HS-27A (cell line): ENCODE data around the gene SNX30.

Experiments
- DNase-seq: peaks from one replicate; pipeline ENCODE4 v3.0.0-alpha.2; 2012; ENCODE audit warnings: low read depth, missing footprints

Gene SNX30

DNA sequence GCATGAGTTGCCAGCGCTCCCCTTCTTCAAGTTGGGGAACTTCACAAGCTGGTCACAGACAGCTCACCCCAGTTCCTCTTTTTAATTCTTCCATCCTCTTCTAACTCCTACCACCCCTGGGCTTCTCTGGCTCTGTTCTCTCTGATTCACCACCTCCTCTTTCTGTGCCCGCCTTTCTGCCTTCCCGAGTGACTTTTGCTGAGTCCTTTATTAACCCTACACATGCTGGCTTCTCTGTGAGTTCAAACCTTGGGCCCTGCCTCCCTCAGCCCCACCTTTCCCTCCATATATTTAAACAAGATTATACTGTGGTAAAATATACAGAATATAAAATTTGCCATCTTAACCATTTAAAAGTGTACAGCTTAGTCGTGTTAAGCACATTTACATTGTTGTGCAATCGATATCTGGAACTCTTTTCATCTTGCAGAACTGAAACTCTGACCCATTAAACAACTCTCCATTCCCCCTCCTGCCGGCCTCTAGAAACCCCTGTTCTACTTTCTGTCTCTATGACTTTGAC is 108.1 kb downstream of the SNX30 start:
- DNase-seq, result no peak

DNA sequence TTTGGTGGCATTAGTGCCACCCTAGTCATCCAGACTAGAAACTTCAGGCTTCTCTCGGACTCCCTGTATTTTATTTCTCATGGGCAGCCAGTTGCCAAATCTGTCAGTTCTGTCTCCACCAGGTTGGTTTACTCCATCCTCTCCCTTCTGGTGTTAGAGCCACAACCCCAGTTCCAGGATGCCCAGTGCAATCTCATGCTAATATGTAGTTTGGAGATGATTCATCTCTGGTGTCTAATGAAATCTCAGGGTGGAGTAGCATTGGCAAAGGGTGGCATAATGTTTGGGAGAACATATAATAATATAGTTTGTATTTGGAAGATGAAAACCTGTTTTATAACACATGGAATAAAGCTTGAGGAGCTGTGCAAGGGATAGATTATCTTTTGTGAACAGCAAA is 109.9 kb downstream of the SNX30 start:
- no peak for DNase-seq

DNA sequence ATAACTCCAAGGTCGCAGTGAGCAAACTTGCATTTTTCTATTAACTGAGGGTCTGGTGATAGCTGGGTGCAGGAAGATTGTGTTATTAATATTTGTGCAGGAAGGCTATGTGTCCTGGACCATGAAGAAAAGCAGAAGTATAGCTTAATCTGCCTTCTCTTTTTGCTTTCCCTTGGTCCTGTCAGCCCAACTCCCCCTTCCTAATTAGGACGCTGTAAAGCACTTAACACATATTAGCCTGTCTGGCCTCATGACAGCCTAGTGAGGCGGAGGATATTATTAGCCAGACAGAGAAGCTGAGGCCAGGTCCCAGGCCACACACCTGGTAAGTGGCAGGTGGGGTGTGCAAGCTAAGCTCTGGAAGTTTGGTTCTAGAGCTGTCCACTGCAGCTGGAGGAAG is 110.6 kb downstream of the SNX30 start:
- DNase-seq, result no peak

DNA sequence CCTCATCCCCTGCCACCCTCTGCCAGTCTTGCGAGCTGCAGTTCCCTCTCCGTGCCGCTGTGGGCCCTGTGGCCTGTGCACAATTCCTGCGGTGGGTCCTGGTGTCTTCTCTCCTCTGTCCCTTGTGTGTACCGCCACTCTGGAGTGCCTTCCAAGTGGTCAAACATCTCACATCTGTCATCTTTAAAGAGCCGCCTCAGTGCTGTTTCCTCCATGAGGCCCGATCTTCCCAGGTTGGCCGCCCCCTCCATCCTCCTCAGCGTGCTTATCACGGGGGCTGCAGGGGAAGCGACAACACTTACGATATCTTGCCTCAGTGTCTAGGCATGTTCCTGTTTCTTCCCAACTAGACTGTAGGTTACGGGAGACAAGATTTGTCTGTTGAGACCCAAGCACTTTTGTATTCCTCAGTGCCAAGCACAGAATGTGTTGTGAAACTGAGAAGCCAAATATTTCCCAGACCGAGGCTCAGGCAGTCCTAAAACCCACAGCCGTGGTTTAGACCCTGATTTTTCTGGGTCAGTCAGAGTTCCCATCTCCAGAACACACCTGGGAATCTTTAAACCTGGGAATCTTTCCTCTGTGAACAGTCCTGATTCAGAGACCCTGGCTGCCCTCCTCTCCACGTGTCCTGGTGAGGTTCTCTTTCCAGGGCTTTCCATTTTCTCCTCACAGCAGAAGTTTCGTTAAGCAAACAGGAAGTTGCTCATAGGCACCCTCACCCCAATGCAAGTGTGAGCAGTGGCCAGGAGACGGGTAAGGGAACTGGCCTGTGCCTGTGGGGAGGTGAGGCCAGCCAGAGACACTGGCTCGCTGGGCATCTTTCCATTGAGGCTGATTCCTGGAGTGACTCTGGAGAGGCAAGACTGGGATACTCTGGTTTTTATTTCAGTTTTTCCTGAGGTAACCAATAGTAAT is 111.3 kb downstream of the SNX30 start:
- no peak for DNase-seq

DNA sequence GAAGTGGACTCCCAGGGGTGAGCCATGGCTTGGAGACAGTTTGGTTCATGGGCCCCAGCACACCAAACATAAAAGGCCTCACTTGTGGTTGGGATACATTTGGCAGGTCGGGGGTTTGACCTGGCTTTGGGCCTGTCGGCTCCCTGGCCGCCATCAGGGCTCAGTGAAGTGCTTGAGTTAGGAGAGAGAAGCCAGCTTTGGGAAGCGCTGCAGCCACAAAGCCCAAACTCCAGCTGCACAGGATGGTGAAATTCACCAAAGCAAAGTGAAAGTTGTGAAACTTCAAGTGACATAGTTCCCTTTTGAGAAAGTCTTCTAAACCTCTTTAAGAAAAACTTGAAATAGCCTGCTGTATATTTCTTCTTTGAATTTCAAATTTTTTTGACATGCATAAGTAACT is 112.7 kb downstream of the SNX30 start:
- no peak for DNase-seq

DNA sequence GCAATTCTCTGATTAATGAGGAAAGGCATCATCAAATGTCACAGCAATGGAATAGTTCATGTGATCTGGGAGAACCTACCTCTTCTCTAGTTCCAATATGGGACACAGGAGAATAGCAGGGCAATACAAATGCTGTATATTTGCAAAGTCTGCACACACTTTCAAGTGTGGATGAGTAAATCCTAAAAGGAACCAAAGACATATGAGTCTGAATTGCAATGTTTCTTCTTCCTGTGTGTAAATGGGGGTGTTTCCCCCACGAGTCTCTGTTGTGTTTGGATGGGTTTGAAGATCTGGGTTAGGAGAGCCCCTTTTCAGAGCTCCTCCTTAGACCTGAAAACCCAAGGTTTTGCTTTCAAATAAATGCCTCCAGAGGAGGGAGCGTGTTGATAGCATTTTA is 113.2 kb downstream of the SNX30 start:
- no peak for DNase-seq

DNA sequence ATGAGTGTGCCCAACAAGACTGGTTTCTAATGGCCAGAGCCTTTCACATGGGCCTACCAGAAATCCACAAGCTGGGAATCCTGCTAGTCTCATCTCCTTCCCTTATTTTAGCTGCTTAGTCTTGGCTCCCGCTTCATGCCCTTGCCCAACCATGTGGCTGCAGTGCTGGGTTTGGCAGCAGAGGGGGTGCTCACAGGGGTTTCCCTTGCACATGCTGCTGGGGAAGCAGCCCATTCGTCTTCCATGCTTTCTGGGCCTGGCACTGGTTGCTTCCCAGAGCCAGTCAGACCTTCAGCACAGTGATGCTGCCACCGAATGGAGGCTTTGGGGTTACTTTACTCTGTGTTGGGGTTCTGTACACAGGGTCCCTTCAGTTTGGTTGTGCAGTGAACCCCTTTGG is 113.8 kb downstream of the SNX30 start:
- no peak for DNase-seq

DNA sequence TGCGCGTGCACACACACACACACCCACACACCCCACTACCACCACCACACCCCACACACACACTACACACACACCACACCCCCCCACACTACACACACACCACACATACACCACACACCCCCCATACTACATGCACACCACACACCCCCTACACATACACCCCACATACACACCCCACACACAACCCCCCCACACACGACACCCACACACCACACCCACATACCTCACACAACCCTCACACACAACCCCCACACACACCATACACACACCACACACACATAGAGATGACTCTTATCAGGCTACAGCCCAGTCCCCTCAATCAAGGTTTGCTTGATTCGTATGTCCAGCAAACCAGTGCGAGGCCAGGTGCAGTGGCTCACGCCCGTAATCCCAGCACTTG is 114.4 kb downstream of the SNX30 start:
- no peak for DNase-seq

DNA sequence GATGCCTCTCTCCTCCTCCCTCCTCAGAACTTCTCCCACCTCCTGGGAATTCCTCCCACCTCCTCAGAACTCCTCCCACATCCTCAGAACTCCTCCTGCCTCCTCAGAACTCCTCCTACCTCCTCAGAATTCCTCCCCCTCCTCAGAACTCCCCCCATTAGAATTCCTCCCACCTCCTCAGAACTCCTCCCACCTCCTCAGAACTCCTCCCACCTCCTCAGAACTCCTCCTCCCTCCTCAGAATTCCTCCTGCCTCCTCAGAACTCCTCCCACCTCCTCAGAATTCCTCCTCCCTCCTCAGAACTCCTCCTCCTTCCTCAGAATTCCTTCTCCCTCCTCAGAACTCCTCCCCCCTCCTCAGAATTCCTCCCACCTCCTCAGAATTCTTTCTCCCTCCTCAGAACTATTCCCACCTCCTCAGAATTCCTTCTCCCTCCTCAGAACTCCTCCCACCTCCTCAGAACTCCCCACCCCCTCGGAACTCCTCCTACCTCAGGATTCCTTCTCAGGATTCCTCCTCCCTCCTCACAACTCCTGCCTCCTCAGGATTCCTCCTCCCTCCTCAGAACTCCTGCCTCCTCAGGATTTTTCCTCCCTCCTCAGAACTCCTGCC is 116.2 kb downstream of the SNX30 start:
- DNase-seq, result peak; percentile 70

DNA sequence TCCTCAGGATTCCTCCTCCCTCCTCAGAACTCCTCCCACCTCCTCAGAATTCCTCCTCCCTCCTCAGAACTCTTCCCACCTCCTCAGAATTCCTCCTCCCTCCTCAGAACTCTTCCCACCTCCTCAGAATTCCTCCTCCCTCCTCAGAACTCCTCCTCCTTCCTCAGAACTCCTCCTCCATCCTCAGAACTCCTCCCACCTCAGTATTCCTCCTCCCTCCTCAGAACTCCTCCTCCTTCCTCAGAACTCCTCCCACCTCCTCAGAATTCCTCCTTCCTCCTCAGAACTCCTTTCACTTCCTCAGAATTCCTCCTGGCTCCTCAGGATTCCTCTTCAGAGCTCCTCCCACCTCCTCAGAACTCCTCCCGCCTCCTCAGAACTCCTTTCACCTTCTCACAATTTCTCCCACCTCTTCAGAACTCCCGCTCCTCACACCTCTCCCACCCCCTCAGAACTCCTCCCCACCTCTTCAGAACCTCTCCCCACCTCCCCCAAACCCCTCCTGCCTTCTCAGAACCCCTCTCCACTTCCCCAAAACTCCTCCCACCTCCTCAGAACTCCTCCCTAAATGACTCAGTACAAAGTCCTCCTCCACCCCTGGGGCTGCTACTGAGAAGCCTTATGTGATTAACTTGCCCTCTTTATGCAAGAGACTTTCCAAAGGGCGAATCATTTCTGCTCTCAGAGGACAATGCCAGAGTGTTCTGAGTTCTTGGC is 116.9 kb downstream of the SNX30 start:
- DNase-seq, result peak; percentile 78

DNA sequence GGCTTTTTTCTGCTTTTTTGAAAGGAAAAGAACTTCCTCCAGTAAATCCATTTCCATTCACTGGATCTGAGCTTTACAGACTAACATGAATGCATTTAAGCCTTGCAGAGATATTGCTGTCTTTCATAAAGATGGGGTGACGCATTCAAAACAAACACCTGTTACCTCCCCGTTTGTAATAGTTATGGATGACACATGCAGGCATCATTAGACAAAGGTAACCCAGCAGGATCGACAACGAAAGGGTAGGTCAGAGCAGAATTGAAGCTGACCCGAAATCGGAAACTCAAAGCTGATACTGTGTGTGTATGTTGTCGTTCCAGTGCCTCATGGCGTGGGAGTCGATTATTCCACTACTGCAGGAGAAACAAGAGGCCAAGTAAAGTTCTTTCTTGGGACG is 117.9 kb downstream of the SNX30 start:
- DNase-seq, result no peak

DNA sequence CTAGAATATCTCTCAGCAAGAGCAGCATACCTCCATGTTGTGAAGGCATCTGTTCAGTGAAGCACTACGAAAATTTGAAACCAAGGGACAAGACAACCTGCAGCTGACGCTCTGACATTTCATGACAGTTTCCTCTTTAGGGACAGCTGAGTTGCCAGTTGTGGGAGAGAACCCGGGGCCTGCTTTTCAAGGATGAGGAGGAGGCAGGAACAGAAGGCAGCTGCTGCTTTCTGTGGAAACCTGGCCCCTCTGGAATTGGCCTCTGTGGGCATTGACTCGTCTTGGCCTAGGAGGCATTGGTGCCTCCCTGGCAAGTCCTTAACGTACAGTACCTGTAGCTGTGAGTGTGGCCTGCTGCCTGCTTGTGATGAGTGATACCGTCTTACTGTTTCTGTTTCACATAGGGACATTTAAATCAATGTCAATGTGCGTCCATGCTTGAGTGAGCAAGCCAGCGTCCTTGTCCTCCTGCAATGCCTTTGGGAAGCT is 118.5 kb downstream of the SNX30 start:
- no peak for DNase-seq

DNA sequence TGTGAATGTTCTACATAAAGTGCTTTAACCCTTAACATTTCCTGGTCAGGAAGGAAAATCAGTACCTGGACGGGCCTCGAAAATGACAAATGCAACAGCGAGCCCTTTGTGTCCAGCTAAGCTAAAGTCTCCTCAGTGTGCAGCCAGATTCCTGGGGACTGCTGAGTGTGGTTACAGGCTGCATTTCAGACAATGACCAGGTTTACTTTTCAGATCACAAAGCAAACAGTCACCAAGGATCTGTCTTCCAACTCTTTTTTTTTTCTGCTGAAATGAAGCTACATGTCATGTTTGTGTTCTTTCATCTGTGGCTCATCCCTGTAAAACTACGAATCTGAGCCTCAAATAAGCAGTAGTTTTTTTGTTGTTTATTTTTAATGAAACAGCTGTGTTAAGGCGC is 119.4 kb downstream of the SNX30 start:
- no peak for DNase-seq

DNA sequence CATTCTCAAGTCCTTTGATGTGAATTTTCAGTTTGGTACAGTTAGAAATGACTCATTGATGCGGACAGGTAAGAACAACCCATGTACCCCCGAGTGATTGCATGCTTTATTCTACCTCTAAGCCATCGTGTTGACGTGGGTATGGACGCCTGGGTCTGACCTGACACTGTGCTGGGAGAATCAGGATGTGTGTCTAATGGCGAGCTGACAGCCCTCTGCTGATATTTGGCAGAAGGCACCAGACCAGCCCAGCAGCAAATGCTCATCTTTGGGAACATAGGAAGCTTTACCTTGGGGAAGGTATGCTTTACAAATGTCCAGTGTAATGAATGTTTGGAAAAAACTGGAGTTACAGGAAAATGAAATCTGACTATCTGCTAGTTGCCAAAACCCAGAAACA is 120.0 kb downstream of the SNX30 start:
- DNase-seq, result no peak

DNA sequence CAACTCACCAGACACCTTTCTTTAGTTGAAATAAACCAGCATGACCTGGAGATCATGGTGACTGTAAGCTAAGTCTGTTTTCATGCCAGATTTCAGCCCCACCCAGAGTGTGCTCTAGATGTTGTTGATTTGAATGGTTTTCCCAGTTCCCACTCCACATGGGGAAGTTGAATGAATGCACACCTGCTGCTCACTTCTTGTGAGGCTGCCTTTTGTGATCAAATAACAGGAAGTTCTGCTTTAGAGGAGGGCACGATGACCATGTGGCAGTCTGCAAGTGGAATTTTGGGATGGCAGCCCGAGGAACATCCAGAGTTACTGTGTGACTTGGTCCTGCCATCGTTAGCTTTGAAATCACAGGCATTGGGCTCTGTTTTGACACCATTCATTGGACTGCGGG is 121.5 kb downstream of the SNX30 start:
- DNase-seq, result no peak

DNA sequence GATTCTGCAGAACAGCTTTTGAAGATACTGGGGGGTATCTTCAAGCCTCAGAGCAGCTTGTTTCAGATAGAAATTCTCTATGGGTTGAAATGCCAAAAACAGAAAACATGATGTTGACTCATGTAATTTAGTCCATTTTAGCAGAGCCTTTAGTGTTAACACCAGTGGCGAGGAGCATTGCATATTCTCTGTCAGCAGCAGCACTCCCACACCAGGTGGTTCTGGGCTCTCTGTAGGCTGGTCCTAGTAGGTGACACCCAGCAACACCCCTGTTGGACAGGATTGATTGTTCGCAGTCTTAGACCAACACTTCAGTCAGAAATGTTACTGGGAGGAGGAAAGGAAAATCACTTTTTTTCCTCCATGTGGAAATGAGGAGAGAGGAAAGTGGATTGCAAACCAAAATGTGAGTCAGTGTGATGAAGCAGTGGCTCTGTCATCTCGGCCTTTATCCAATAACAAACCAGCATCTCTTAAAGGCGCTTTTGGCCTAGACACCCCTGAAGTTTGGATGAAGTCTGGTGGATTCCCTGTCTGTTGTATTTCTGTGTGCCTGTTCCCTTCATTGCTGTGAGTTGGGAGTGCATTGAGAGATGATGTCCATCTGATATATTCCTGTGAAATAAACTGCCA is 123.3 kb downstream of the SNX30 start:
- no peak for DNase-seq

DNA sequence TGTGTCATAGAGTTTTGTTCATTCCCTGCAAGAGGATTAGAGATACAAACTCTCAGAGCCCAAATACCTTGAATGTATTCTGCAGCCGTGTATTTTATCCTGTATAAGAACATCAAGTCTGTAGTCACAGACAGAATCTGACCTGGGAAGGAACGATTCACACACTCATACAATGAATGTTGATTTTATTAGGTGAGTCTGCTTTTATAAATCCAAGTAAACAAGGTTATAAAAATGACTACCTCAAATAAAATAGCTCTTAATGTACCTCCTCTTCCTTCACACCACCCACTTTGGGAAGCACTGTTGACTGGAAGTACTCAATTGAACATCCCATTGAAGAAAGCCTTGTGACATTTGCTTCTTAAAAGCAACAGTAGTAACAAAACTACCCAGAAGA is 128.2 kb downstream of the SNX30 start:
- DNase-seq, result no peak

DNA sequence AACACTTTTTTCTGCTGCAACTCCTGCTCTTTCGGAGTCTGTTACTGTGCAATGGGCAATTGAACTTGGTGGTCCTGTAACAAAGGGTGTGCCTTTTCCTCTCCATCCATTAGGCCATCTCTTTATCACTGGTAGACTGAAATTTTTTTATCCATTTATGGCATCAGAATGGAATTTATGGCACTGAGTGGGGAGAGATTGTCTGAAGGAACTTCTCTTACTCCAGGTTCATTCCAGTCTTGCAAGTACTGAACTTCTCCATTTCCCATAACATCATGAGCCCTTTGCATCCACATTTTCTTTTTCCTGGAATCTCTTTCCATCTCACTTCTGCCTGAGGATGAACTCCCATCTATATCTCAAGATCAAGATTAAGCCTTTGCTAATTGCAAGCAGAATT is 130.1 kb downstream of the SNX30 start:
- no peak for DNase-seq

DNA sequence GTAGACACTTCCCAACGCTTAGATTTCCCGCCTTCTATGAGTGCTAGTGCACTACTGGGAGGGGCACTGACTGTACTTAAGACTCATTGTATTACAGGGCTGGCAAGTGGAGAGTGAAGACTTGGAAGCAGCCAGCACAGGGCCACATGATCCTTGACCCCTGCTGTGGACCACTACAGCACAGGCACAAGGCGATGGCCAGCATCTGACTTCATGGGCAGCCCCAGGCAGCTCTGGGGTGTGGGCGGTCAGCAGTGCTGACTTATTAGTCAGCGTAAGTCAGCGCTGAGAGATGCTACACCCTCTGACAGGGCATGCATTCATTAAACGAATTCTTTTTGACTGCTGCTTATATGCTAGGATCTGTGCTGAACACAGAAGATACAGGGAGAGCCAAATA is 130.8 kb downstream of the SNX30 start:
- DNase-seq, result peak; percentile 41

DNA sequence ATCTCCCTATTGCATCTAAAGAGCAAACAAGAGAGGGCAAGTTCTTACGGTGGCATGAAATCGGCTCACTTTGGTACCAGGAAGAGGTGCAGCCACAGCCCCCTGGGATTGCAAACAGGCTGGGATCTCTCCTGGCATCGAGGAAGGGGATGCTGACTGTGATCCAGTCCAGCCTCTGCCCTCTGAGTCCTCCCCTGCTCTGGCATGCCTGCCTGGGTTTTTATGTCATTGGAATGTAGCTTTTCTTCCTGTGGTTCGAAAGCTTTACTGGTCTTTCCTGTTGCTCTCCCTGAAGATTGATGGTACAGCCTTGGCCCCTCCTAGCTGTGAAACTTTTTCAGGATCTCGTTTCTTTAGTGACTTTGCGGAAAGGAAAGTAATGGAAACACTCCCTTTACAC is 133.5 kb downstream of the SNX30 start:
- no peak for DNase-seq

DNA sequence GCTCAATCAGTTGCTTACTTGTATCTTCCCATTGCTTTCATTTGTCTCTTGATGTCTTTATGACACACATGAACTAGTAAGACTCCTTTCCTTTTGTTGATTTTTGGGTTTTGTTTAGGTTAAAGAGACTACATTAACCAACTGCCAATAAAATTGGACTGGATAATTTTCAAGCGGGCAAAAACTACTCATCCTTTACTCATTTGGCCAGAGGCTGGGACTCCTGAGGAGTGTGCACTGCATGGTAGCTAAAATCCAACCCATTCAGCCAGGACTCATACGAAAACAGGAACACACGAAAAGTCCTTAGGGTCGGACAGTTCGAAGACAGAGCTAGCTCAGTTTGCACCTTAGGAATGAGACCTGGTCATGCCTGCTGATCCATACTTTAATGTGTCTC is 134.2 kb downstream of the SNX30 start:
- DNase-seq, result no peak

DNA sequence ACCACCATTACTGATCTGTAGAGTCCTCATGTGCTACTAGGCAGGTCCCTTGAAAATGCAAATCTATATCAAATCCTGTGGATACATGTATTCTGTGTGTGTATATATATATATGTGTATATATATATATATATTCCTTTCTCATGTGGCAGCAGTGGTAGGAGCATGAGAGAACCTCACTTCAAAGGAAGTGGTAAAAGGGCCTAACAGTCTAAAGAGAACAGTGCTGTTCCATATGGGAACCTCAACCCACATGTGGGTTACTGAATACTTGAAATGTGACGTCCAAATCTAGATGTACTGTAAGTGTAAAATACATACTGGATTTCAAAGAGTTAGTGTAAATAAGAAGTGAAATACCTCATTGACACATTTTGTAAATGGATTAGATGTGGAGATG is 134.8 kb downstream of the SNX30 start:
- no peak for DNase-seq
